Keratinocyte (primary cell): Measurements from ENCODE around the gene DOCK7. TPM values are rescaled to one million over a fixed set of nuclear protein-coding genes. Genes with fewer than 3 reads are reported as not detected.

Source experiments
- DNase-seq: peaks from one replicate; pipeline ENCODE4 v3.0.0-alpha.2; 2011; ENCODE audit warnings: low read depth, missing footprints, low spot score
- FAIRE-seq: peaks from 2 replicates; lab custom pipeline; 2011; peaks lifted over from hg19 to GRCh38; lab: Jason Lieb, UNC
- H2AFZ ChIP-seq: 2 replicates; pipeline ENCODE4 v1.6.0; 2012; ENCODE audit warnings: low read length, control low read depth, inconsistent platforms; ENCODE audit not compliant: control insufficient read depth
- H3K27ac ChIP-seq: 2 replicates; pipeline ENCODE4 v1.5.1; 2011; ENCODE audit warnings: low read length; ENCODE audit not compliant: control insufficient read depth, insufficient read depth
- H3K27me3 ChIP-seq: 3 replicates; pipeline ENCODE4 v1.6.0; 2011; ENCODE audit warnings: low read length; ENCODE audit not compliant: control insufficient read depth, insufficient read depth; ENCODE audit errors: extremely low read depth
- H3K36me3 ChIP-seq, 2 experiments: 2 replicates in 1 of 2; 3 replicates in 1 of 2; pipeline ENCODE4 v1.5.1; 2011; ENCODE audit warnings: low read length in 2 of 2, mild to moderate bottlenecking in 1 of 2; ENCODE audit not compliant: control insufficient read depth in 2 of 2, insufficient read depth in 2 of 2; ENCODE audit errors: extremely low read depth in 1 of 2
- H3K4me1 ChIP-seq: 3 replicates; pipeline ENCODE4 v1.5.1; 2011; ENCODE audit warnings: low read length; ENCODE audit not compliant: control insufficient read depth, insufficient read depth; ENCODE audit errors: extremely low read depth
- H3K4me2 ChIP-seq: 3 replicates; pipeline ENCODE4 v1.6.0; 2011; ENCODE audit warnings: low read depth, low read length; ENCODE audit not compliant: control insufficient read depth, insufficient read depth; ENCODE audit errors: extremely low read depth
- H3K4me3 ChIP-seq, 3 experiments: fragments of 200-600 bp in 1 of 3; sonication (generic) in 1 of 3; 2 replicates in 2 of 3; 3 replicates in 1 of 3; pipeline ENCODE4 v1.5.1; 2011 to 2016; ENCODE audit warnings: low read length in 3 of 3, mild to moderate bottlenecking in 3 of 3, control low read depth in 2 of 3, inconsistent platforms in 1 of 3, low read depth in 1 of 3, mixed read lengths in 1 of 3, mixed run types in 1 of 3, moderate library complexity in 1 of 3; ENCODE audit not compliant: control insufficient read depth in 2 of 3, insufficient read depth in 2 of 3; ENCODE audit errors: extremely low read depth in 1 of 3
- H3K79me2 ChIP-seq: 2 replicates; pipeline ENCODE4 v1.6.0; 2012; ENCODE audit warnings: low read length; ENCODE audit not compliant: control insufficient read depth, insufficient read depth
- H3K9ac ChIP-seq: 3 replicates; pipeline ENCODE4 v1.6.0; 2011; ENCODE audit warnings: low read length; ENCODE audit not compliant: control insufficient read depth, insufficient read depth; ENCODE audit errors: extremely low read depth
- H3K9me1 ChIP-seq: 3 replicates; pipeline ENCODE4 v1.6.0; 2011; ENCODE audit warnings: low read length; ENCODE audit not compliant: control insufficient read depth, insufficient read depth; ENCODE audit errors: extremely low read depth
- H3K9me3 ChIP-seq: 2 replicates; pipeline ENCODE4 v1.5.1; 2012; ENCODE audit warnings: low read depth, low read length; ENCODE audit not compliant: control insufficient read depth
- H4K20me1 ChIP-seq: 3 replicates; pipeline ENCODE4 v1.6.0; 2011; ENCODE audit warnings: low read length; ENCODE audit not compliant: control insufficient read depth, insufficient read depth; ENCODE audit errors: extremely low read depth
- EZH2 ChIP-seq: IDR thresholded peaks from one replicate; pipeline ENCODE4 v1.6.1; 2012; ENCODE audit warnings: inconsistent platforms, mild to moderate bottlenecking, low read length, moderate library complexity
- dilution Hi-C: fragments of 300-500 bp; cut with MboI; formaldehyde crosslinking; loops from one replicate; pipeline ENCODE4 v1.7.0; 2020; ENCODE audit warnings: low sequenced_read_pairs; ENCODE audit not compliant: extremely low pct_ligation_motif_present
- polyA plus RNA-seq, 5 experiments: library from polyadenylated mRNA; depleted of rRNA in 3 of 5; stranded (reverse) in 3 of 5; stranded (forward) in 1 of 5; unstranded in 1 of 5; fragments of >200 nt; gene quantifications; 1 replicate in 1 of 5; 2 replicates in 3 of 5; 3 replicates in 1 of 5; pipeline versions ENCODE4 v1.2.1 to v1.2.3, GENCODE V29; 2011 to 2012; ENCODE audit warnings: missing spikeins in 2 of 5, low read depth in 1 of 5, low replicate concordance in 1 of 5
- TF ChIP-seq, protein P1 (sequence below), 3 experiments: IDR thresholded peaks in 1 of 3; conservative IDR thresholded peaks in 1 of 3; optimal IDR thresholded peaks in 1 of 3; 2 replicates in 2 of 3; 3 replicates in 1 of 3; pipeline versions ENCODE3 to v1.5.1; 2011; ENCODE audit warnings: low read length in 3 of 3, mild to moderate bottlenecking in 3 of 3, moderate library complexity in 2 of 3, control low read depth in 1 of 3, inconsistent platforms in 1 of 3; ENCODE audit not compliant: insufficient read depth in 2 of 3; ENCODE audit errors: extremely low read depth in 1 of 3

The DOCK7 gene
- polyA plus RNA-seq, 1 donor (not counting 4 experiments of a cell fraction or from before 2014, with no cell fraction given): 66.9 TPM

DNA sequence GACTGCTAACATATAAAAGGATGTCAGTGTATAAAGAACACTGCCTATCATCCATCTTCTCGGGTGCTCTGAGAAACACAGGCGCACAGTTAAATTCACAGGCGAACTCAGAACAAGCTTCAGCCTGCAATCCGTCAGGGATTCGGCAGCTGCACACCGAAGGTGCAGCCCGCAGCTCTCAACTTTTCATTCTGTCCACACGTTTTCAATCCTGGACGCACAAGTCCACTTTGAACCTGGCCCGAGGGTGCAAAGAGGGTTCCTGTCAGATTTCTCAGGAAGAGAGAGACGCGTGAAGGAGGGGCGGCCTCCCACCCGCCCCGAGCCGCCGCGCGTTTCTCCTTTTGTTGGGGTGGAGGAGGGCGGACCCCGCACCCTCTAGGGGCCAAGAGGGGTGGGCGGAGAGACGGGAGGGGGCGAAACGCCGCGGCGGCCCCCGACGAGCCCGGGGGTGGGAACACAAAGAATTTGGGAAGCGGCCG is 724 bp downstream of the DOCK7 start:
- H3K79me2 ChIP-seq: peaks cover 46% of the 10 kb centered on the region
- peak overlapping the region; percentile 73 to 98 (median 84) for H3K4me3 ChIP-seq
- peaks cover 0 to 3% of the 10 kb centered on the region in 2 experiments for H3K36me3 ChIP-seq
- H3K9ac ChIP-seq: peak overlapping the region; percentile 83
- dilution Hi-C loops: no loop called here
- H3K27ac ChIP-seq: peak overlapping the region; percentile 77
- H3K9me1 ChIP-seq: peaks cover 4% of the 10 kb centered on the region
- peak overlapping the region; percentile 87 for H3K4me2 ChIP-seq
- FAIRE-seq (peak; percentile 5), DNase-seq (no peak)
- H2AFZ ChIP-seq: peak overlapping the region; percentile 35
- TF ChIP-seq, protein P1, sequence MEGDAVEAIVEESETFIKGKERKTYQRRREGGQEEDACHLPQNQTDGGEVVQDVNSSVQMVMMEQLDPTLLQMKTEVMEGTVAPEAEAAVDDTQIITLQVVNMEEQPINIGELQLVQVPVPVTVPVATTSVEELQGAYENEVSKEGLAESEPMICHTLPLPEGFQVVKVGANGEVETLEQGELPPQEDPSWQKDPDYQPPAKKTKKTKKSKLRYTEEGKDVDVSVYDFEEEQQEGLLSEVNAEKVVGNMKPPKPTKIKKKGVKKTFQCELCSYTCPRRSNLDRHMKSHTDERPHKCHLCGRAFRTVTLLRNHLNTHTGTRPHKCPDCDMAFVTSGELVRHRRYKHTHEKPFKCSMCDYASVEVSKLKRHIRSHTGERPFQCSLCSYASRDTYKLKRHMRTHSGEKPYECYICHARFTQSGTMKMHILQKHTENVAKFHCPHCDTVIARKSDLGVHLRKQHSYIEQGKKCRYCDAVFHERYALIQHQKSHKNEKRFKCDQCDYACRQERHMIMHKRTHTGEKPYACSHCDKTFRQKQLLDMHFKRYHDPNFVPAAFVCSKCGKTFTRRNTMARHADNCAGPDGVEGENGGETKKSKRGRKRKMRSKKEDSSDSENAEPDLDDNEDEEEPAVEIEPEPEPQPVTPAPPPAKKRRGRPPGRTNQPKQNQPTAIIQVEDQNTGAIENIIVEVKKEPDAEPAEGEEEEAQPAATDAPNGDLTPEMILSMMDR (optimal IDR thresholded peaks at IDR 0.05 in 1 of 3, IDR thresholded peaks at IDR 0.05 in 1 of 3, conservative IDR thresholded peaks at IDR 0.05 in 1 of 3; ENCODE audit: extremely low read depth in 1 of 3, insufficient read depth in 2 of 3, low read length in 3 of 3): no peak
- TF ChIP-seq EZH2: no peak
- H3K4me1 ChIP-seq: peaks cover 52% of the 10 kb centered on the region
- H3K27me3 ChIP-seq: no peaks in the 10 kb centered on the region
- H3K9me3 ChIP-seq: no peaks in the 10 kb centered on the region
- H4K20me1 ChIP-seq: no peaks in the 10 kb centered on the region

DNA sequence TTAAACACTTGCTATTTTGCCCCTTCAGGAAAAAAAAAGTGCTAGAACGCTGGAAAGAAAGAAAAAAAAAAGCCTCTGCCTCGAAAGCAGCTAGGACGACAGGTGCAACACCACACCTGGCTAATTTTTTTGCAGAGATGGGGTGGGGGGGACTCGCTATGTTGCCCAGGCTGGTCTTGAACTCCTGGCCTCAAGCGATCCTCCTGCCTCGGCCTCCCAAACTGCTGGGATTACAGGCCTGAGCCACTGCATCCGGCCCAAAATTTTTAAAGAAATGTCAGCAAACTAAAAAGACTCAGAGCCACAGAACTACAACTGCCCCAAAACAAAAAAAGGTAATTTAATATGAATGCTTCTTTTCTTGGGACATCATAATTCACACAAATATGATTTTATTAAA is 1.4 kb downstream of the DOCK7 start:
- dilution Hi-C loops: no loop called here
- no peak for FAIRE-seq
- Histone ChIP-seq H3K9ac (peak overlapping the region; percentile 83), H3K27me3 (no peaks in the 10 kb centered on the region), H3K4me1 (peaks cover 56% of the 10 kb centered on the region), H3K9me1 (peaks cover 4% of the 10 kb centered on the region), H3K36me3 (peaks cover 0 to 3% of the 10 kb centered on the region in 2 experiments), H3K79me2 (peaks cover 53% of the 10 kb centered on the region), H4K20me1 (no peaks in the 10 kb centered on the region), H2AFZ (no peak overlapping the region), H3K27ac (no peak overlapping the region), H3K9me3 (no peaks in the 10 kb centered on the region), H3K4me2 (peak overlapping the region; percentile 87), H3K4me3 (peak overlapping the region; percentile 73 to 98 (median 84))
- no peak for DNase-seq
- TF ChIP-seq, protein P1 (optimal IDR thresholded peaks at IDR 0.05 in 1 of 3, IDR thresholded peaks at IDR 0.05 in 1 of 3, conservative IDR thresholded peaks at IDR 0.05 in 1 of 3; ENCODE audit: extremely low read depth in 1 of 3, insufficient read depth in 2 of 3, low read length in 3 of 3): no peak
- no peak for TF ChIP-seq EZH2
